GM21515 (cell line): ENCODE measurements around the gene EDNRB.
"Not testable (repeated sequence)": the region's sequence is repeated elsewhere in the genome, so short reads cannot be mapped to it uniquely, and the experiment has no call there.

ENCODE experiments used
- ATAC-seq: cut with Tn5 transposase; IDR thresholded peaks from one replicate; pipeline ENCODE4 v1.9.1; 2021; ENCODE audit not compliant: unreplicated experiment

The EDNRB gene

DNA sequence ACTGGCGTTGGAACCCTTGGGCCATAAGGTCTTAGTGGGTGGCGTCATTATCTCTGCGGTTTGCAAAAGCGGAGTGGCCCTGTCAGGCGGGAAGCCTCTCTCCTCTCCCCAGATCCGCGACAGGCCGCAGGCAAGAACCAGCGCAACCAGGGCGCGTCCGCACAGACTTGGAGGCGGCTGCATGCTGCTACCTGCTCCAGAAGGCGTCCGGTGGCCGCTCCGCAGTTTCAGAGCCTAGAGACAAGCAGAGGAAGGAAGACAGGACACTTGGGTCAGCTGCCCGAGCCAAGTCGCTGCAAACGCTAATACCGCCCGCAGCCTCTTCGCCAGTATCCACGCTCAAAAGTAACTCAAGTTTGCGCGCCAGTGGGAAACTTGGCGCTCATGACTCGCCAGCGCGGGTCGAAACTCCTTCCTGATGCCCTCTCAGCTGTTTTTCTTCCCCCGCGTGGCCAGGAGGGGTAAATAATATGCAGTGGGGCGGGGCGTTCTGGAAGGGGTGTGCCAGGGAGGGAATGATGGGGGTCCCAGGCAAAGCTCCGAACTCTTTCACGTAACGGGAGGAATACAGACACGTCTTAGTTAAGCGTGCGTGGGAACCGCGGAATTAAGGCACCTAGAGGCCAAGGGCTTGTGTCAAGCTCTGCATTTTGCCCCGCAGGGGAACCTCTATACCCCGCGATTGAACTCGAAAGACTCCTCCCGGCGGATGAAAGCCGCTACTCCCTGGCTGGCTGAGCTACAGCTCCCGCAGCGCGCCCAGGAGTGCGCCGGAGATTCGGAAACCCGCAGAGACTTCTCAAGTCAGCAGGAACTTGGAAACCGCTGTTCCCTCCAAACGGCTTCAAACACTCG is at the start of gene EDNRB:
EDNRB (minus strand) TSS at position 441 of the 855 bp plus-strand sequence; CDS start at position 183, 258 bp downstream.
- ATAC-seq = no peak

- ATAC-seq = no peak
These were observed 48.0 kb upstream of the EDNRB start for GRCh38 chr13:77966671-77967070.

DNA sequence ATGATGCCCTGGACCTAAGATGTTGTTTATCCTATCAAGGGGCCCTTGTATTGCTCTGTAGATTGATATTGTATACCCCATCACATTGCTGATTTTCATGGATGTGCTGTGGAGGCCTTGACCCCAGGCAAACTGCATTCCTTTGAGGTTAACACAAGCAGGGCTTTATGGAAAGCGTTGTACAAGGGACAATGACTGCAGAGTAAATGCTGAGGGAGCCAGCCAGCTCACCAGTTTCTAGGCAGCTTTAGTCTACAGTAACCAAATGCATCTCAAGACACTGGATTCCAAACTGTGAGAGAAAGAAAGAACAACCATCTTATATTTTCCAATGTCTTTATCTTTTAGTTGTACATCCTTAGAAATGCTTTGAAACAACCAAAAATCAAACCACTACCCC is 34.1 kb upstream of the EDNRB start:
- no peak for ATAC-seq

GRCh38 chr13:77952276-77952675 is 33.6 kb upstream of the EDNRB start:
- ATAC-seq = no peak

GRCh38 chr13:77946522-77946921 is 27.9 kb upstream of the EDNRB start:
- no peak for ATAC-seq

- not testable (repeated sequence) for ATAC-seq
These were observed 16.4 kb upstream of the EDNRB start for GRCh38 chr13:77935063-77935462.

DNA sequence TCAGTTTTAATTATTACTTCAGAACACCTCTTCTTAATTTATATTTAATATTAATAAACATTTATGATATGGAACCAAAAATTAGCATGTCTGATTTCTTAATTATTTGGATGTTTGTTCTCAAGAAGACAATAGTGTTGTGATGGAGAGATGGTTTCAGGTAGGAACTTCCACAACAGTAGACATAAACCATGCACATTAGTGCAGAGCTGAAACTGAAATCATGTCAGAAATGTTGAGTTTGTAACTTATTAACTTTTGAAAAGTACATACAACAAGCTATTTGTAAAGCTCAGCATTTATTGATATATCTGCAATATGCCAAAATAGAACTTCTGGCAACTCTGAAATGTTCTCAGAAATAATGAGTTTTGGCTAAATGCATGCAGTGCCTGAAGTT is 11.8 kb upstream of the EDNRB start:
- peak; percentile 75 for ATAC-seq

DNA sequence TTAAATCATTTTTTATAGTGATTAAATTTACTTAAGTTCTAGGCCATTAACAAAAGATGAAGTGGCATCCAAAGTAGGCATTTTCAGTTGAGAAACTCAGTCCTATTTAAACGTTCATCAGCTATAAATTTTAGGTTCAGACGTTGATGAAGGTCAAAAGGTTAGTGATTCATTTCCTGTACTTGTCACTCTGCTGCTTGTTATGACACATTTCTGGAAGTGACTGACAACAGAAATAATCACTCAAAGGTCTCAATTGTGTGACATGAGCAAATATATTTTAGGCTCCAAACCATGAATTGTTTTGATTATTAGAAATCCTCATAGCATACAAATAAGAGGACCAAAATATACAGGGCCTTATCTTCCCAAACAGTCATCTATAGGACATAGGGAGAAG is 10.3 kb upstream of the EDNRB start:
- ATAC-seq = peak; percentile 77

GRCh38 chr13:77925616-77926015 is 7.0 kb upstream of the EDNRB start:
- no peak for ATAC-seq

DNA sequence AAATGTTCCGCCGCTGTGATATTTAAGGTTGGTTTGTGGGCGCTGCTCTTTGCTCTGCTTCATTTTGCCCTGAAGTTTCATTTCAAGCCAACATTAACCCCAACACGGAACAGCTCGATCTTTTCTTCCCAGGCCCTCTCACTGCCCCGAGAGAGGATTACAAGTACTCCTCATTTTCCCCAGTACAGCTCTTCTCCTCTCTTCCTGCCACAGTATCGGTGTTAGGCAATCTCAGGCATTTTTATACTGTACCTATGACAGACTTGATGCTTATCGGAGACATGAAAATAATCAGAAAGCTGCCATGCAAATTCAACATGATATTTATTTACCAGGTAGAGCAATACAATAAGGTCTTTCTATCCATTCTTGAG is 1.3 kb upstream of the EDNRB start:
- no peak for ATAC-seq

- no peak for ATAC-seq
These were observed 752 bp upstream of the EDNRB start for GRCh38 chr13:77919246-77919920.

GRCh38 chr13:77916488-77916887 is 2.1 kb downstream of the EDNRB start:
- ATAC-seq = no peak

- ATAC-seq = no peak
These were observed 2.9 kb downstream of the EDNRB start for GRCh38 chr13:77915686-77916085.

DNA sequence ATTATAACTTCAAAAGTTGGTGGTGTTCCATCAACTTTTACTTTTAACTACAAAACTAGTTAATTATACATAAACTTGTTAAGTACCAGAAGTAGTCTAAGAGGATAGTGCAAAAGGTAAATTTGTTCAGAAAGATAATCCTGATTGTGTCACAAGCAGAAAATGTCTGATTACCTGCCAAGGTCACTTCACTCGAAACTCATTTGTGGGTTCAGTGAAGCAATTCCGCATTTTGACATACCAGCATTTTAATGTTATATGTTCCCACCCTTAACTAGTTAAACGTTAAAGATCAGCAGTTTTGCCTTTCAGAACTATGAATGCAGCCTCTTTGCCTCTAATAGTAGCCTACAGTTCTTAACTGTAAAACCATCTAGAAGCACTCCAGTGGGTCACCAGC is 5.6 kb downstream of the EDNRB start:
- ATAC-seq = no peak

- no peak for ATAC-seq
These were observed 6.9 kb downstream of the EDNRB start for GRCh38 chr13:77911751-77912150.

GRCh38 chr13:77909827-77910226 is 8.8 kb downstream of the EDNRB start:
- ATAC-seq = no peak

- no peak for ATAC-seq
These were observed 10.1 kb downstream of the EDNRB start for GRCh38 chr13:77908531-77908930.

DNA sequence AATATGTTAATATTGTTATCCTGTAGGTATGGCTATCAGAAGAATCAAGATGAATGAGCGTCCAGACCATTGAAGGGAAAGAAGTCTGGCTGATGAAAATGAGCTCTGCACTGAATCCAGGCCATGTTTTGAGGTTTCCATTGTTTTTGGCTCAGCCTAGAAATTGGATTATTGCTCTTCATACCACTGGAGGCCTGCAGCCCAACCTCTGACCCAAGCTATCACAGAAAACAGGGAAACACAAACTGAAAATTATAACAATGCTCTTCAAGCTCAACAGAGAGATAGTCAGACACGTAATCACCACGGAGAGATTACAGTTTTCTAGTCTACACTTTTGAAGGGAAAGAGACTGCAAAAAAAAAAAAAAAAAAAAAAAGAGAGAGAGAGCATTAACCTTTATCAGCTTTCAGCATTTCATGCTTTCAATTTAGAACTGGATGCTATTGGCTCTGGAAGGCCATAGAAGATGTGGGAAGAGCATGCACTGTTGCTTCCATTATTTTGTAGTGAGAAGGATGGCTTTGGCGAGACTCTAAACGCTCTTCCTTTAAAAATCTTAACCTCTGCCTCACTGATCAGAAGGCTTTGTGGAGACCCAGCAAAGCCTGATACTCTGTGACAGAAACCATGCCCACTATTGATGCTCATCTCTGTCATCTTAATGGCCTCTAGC is 10.8 kb downstream of the EDNRB start:
- ATAC-seq = no peak

- no peak for ATAC-seq
These were observed 14.6 kb downstream of the EDNRB start for GRCh38 chr13:77904031-77904430.

GRCh38 chr13:77903435-77903834 is 15.2 kb downstream of the EDNRB start:
- no peak for ATAC-seq

DNA sequence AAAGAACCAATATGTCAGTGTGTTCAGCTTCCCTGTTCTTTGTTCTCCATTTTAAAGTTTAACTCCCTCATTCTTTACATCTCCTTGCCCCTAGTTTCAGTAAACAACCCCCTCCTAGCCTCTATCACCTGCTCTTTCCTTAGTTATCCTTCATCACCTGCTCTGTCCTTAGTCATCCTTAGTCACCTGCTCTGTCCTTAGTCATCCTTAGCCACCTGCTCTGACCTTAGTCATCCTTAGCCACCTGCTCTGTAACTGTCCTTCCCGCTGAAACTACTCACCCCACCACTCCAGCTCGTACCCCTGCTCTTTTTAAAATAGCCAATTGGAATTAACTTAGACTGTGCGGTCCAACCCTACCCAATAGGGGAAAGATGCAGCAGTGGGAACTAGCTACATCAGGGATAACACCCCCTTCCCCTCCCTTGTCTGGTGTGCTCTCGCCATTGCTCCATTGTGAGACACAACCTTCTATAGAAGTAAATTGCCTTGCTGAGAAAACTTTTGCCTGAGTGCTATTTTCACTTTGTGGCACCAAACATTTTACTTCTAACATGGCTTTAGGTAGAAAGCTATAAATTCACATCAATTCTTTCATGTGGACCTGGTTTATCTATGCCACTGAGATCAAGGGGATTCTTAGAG is 16.2 kb downstream of the EDNRB start:
- ATAC-seq = no peak
